ENCODE measurements around the gene MYH7.

The MYH7 gene

DNA sequence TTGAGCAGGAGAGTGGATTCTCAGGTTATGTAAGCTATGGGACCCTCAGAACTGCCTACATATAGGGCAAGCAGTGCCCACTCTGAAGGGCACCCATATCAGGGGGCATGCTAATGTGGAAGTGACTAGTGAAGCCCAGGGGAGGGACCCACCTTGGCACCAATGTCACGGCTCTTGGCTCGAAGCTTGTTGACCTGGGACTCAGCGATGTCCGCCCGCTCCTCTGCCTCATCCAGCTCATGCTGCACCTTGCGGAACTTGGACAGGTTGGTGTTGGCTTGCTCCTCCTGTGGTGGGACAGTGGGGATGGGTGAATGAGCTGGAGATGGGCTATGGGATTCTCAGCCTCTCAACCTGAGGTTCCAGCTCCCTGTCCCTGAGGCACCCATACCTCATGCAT, 53.2 kb downstream of the MYH7 start:
- DNase-seq (ENCODE audit: extremely low read depth, low read depth), result no peak
- TF ChIP-seq, protein P1, sequence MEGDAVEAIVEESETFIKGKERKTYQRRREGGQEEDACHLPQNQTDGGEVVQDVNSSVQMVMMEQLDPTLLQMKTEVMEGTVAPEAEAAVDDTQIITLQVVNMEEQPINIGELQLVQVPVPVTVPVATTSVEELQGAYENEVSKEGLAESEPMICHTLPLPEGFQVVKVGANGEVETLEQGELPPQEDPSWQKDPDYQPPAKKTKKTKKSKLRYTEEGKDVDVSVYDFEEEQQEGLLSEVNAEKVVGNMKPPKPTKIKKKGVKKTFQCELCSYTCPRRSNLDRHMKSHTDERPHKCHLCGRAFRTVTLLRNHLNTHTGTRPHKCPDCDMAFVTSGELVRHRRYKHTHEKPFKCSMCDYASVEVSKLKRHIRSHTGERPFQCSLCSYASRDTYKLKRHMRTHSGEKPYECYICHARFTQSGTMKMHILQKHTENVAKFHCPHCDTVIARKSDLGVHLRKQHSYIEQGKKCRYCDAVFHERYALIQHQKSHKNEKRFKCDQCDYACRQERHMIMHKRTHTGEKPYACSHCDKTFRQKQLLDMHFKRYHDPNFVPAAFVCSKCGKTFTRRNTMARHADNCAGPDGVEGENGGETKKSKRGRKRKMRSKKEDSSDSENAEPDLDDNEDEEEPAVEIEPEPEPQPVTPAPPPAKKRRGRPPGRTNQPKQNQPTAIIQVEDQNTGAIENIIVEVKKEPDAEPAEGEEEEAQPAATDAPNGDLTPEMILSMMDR (IDR thresholded peaks at IDR 0.05; ENCODE audit: low read depth, low read length), result no peak

DNA sequence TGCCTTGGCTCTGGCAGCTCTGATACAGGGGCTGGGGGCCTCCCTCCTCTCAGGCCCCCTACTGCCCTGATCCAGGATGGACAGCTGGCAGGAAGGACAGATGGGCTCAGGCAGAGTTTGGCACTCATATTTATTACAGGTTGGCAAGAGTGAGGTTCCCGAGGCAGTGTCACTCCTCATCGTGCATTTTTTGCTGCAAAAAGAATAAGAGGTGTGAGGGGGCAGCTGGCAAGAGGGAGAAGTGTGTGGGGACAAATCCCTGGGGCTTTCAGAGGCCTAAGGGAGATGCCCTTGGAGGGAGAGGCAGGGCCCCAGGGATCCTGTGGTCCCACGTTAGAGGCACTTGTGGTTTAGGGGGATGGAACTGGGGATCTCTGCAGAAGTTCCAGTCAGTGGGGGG, 53.6 kb downstream of the MYH7 start:
- no peak for DNase-seq (ENCODE audit: extremely low read depth, low read depth)
- TF ChIP-seq, protein P1 (IDR thresholded peaks at IDR 0.05; ENCODE audit: low read depth, low read length), result no peak

DNA sequence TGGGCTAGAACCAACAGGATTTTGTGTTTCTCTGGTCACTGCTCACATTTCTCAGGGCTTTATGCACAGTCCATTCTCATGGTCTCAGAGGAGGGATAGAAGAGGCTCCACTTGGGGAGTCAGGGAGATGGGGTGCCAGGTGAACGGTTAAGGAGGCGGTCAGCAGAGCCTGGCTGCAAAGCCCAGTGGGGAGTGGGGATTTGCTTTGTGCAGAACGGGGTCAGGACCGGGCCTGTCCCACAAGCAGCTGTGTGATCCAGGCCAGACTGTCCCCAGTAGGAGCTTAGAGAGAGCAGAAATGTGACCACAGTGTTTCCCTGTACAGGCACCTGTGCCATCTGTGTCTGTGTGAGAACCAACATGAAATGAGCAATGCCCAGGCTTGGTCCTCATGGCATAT, 54.5 kb downstream of the MYH7 start:
- TF ChIP-seq, protein P1 (IDR thresholded peaks at IDR 0.05; ENCODE audit: low read depth, low read length), result no peak
- no peak for DNase-seq (ENCODE audit: extremely low read depth, low read depth)

DNA sequence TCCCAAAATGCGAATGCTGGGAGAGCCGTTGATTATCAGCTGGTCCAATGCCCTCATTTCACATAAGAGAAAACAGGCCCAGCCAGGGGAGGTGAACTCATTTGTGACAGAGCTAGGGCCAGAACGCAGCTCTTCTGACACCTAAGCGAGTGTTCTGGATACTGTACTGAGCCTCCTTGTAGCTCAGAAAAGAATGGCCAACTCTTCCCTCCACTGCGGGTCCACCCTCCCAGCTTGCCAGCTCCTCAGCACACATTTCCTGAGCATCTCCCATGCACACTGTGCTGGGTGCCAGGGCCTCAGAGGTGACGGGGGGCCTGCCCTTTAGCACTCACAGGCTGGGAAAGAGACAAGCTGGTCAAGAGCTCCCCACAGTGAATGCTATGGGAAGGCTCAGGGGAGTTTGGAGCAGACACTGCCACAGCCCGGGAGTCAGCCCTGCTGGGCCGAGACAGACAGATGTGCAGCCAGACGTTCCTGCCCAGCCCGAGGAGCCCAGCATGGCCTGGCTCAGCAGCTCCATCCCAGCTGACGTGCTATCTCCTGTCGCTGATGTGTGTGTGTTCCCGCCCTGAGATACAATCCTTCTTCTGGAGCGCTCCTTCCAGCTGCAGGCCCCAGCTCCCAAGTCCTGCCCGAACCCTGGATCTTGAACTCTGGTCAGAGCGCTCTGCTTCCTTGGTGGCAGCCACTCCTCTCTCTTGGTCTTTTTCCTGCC, 55.1 kb downstream of the MYH7 start:
- no peak for DNase-seq (ENCODE audit: extremely low read depth, low read depth)
- TF ChIP-seq, protein P1 (IDR thresholded peaks at IDR 0.05; ENCODE audit: low read depth, low read length), result no peak

DNA sequence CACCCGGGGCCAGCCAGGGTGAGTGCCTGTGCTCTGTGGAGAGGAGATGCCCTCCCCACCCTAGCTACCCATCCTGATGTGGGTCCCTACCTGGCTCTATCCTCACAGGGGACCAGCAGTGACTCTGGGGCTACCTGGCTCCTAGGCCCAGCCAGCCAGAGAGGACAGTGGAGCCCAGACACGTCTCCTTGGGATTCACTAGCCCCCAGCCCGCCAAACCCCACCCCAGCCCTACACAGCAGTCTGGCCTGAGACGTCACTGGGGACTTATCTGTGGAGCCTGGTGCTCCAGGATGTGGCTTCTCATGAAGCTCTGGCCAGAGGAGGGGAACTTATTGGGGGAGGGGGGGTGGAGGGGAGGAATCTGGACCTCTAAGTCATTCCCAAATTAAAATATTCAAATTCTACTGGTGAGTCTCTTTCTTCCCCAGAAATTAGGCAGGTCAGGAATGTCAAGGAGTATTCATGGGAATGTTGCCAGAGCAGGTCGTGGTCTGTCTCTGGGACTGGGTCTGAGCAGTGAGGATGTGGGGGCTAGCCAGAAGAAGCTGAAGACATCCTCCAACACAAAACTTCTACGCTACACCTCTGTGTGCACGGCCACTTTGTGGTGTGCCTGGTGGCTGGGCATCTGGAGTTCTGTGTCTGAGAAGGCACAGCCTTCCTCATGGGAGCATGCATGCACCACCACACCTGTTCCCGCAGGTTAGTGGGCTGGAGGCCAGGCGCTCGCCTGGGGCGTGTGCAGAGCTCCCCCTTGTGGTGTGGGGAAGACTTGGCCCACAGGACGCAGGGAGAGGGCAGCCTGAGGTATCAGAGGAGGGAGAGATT, 55.9 kb downstream of the MYH7 start:
- TF ChIP-seq, protein P1 (IDR thresholded peaks at IDR 0.05; ENCODE audit: low read depth, low read length), result peak; percentile 99
- DNase-seq (ENCODE audit: extremely low read depth, low read depth), result no peak

DNA sequence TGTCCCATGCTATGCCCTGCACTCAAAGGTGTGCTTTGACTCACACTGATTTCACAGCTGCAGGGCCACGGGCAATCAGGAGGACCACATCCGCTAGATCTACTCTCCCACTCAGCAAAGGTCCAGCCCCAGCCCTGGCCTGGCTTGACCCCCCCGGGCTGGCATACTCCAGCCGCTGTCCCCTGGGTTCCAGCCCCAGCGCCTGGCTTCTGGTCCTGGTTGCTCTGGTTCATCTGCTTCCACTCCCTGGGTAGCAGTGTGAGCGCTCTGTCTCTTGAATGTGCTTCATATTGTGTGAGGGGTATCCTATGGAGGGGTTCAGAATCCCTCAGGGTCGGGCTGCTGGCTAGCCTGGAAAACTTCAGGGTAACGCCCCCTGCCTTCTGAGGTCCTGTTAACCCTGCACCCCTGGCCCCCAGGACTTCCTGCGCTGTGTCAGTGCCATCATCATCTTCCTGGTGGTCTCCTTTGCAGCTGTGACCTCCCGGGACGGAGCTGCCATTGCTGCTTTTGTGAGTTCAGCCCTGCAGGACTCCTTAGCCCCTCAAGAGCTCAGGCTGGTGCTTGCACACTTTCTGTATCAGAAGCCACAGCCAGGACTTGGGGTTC, 56.7 kb downstream of the MYH7 start:
- DNase-seq (ENCODE audit: extremely low read depth, low read depth), result no peak
- TF ChIP-seq, protein P1 (IDR thresholded peaks at IDR 0.05; ENCODE audit: low read depth, low read length), result no peak
